Body of pancreas (tissue), 4 donors: Measurements from ENCODE around the gene DNAH7.

ENCODE experiments used
- CTCF ChIP-seq, 7 experiments: fragments of 450-650 bp in 4 of 7; fragments of 200-600 bp in 3 of 7; sonication (generic) in 3 of 7; IDR thresholded peaks; one replicate each; pipeline ENCODE4 v1.5.1; 2016 to 2019; ENCODE audit warnings: antibody characterized with exemption in 7 of 7
- POLR2A ChIP-seq, 3 donors: fragments of 450-650 bp; IDR thresholded peaks; one replicate each; pipeline ENCODE4 v1.6.1; 2016; ENCODE audit warnings: antibody characterized with exemption in 3 of 3, mild to moderate bottlenecking in 2 of 3

- TF ChIP-seq CTCF (IDR thresholded peaks at IDR 0.05) (no peak), POLR2A (IDR thresholded peaks at IDR 0.05) (no peak)
Measured at GRCh38 chr2:196104066-196104465, 35.4 kb upstream of the DNAH7 start.
